Spleen (tissue), 7 donors: ENCODE data around the gene SMARCAL1.

Source experiments
- CTCF ChIP-seq, 11 experiments: fragments of 200-600 bp in 7 of 11; fragments of 450-650 bp in 4 of 11; sonication (generic) in 4 of 11; IDR thresholded peaks in 8 of 11; conservative IDR thresholded peaks in 3 of 11; 1 replicate in 7 of 11; 2 replicates in 4 of 11; pipeline versions ENCODE4 v1.4.0 to v1.8.0; 2016 to 2021; ENCODE audit warnings: antibody characterized with exemption in 11 of 11, inconsistent platforms in 4 of 11, mild to moderate bottlenecking in 1 of 11
- POLR2A ChIP-seq, 3 donors: fragments of 450-650 bp; IDR thresholded peaks; one replicate each; pipeline ENCODE4 v1.5.1; 2017; ENCODE audit warnings: antibody characterized with exemption in 3 of 3, mild to moderate bottlenecking in 1 of 3
- POLR2AphosphoS5 ChIP-seq, 3 donors: sonication (generic); formaldehyde crosslinking; IDR thresholded peaks; one replicate each; pipeline ENCODE4 v1.5.1; 2017; ENCODE audit warnings: antibody characterized with exemption in 3 of 3
- donor health status: DM: no; HTN: no; CAD: no; lungs with moderate emphysema.
- donor health status: DM: no; HTN: no; CAD: no.
- donor health status: DM: no; HTN: no; CAD: no.

DNA sequence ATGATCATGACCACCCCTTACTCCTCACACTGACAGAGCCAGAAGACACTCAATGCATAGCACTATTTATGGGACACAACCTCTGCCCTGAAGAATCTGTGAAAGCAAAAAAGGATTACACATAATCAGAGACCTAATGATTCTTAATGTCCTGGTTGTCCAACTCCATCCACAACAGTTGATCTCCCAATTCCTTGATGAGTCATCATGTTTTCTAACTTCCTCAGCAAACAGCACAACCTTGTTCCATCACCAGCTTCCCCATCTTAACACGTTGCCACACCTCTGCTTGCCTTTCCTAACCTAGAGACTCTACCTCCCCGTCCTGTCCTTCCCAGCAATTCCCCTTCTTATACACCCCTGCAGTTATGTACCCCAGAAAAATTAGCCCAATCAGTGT is 26.8 kb upstream of the SMARCAL1 start:
- TF ChIP-seq CTCF (IDR thresholded peaks at IDR 0.05 in 8 of 11, conservative IDR thresholded peaks at IDR 0.05 in 3 of 11), result no peak
- no peak for TF ChIP-seq POLR2A (IDR thresholded peaks at IDR 0.05)
- no peak for TF ChIP-seq POLR2AphosphoS5 (IDR thresholded peaks at IDR 0.05)
